Measurements from ENCODE around the gene MCU. TPM values are rescaled to one million over a fixed set of nuclear protein-coding genes. Genes with fewer than 3 reads are reported as not detected.

The MCU gene
- total and polyA plus RNA-seq, 3 donors from 2014 or later = 15.0 to 20.0 (median 16.9) TPM

DNA sequence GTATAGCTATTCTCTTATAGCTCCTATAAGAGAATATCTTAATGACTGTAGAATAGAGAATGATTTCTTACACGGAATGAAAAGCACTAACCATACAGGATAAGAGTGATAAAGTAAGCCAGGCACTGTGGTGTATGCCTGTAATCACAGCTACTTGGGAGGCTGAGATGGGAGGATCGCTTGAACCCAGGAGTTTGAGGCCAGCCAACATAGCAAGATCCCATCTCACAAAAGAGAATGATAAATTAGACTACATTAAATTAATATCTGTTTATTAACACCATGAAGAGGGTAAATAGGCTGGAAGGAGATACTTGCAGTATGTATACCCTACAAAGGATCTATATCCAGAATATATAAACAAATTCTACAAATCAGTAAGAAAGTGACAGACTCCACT is 189.3 kb downstream of the MCU start:
- Histone ChIP-seq H3K4me3 (no peak overlapping the region), H3K27ac (no peak overlapping the region), H3K27me3 (no peaks in the 10 kb centered on the region), H3K4me1 (no peaks in the 10 kb centered on the region), H3K9me3 (no peaks in the 10 kb centered on the region), H3K36me3 (ENCODE audit: low read depth, missing control alignments) (no peaks in the 10 kb centered on the region)
- TF ChIP-seq, protein P1, sequence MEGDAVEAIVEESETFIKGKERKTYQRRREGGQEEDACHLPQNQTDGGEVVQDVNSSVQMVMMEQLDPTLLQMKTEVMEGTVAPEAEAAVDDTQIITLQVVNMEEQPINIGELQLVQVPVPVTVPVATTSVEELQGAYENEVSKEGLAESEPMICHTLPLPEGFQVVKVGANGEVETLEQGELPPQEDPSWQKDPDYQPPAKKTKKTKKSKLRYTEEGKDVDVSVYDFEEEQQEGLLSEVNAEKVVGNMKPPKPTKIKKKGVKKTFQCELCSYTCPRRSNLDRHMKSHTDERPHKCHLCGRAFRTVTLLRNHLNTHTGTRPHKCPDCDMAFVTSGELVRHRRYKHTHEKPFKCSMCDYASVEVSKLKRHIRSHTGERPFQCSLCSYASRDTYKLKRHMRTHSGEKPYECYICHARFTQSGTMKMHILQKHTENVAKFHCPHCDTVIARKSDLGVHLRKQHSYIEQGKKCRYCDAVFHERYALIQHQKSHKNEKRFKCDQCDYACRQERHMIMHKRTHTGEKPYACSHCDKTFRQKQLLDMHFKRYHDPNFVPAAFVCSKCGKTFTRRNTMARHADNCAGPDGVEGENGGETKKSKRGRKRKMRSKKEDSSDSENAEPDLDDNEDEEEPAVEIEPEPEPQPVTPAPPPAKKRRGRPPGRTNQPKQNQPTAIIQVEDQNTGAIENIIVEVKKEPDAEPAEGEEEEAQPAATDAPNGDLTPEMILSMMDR (IDR thresholded peaks at IDR 0.05) = no peak
- no peak for TF ChIP-seq POLR2A (IDR thresholded peaks at IDR 0.05)
- WGBS, 2 donors = 94 to 97% methylated on average over 2 of the region's 2 CpGs
- intact Hi-C loops (cut with DNase I; ENCODE audit: low total_unique reads) = no loop called here
- no peak for DNase-seq

DNA sequence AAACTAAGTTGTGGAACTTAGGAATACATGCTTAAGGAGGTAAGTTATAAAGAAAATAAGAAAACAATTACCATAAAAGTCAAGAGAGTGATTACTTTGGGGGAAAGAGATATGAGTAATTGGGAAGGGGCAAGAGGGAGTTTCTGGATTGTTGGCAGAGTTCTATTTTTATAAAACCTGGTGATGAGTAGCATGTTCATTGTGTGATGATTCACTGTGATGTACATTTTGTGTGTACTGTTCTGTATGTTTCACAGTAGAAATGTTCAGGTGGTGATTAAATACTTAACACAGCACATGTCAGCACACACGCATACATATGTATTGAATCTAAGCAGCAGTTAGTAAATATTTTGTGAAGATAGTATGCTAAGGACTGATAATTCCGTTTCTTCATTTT is 191.9 kb downstream of the MCU start:
- H3K27ac ChIP-seq = no peak overlapping the region
- no peaks in the 10 kb centered on the region for H3K9me3 ChIP-seq
- no peaks in the 10 kb centered on the region for H3K4me1 ChIP-seq
- DNase-seq = no peak
- TF ChIP-seq POLR2A (IDR thresholded peaks at IDR 0.05) = no peak
- TF ChIP-seq, protein P1 (IDR thresholded peaks at IDR 0.05) = no peak
- 84 to 97% methylated on average over 2 of the region's 2 CpGs for WGBS, 2 donors
- no peaks in the 10 kb centered on the region for H3K27me3 ChIP-seq
- no peak overlapping the region for H3K4me3 ChIP-seq
- intact Hi-C loops (cut with DNase I; ENCODE audit: low total_unique reads) = no loop called here
- no peaks in the 10 kb centered on the region for H3K36me3 ChIP-seq (ENCODE audit: low read depth, missing control alignments)

DNA sequence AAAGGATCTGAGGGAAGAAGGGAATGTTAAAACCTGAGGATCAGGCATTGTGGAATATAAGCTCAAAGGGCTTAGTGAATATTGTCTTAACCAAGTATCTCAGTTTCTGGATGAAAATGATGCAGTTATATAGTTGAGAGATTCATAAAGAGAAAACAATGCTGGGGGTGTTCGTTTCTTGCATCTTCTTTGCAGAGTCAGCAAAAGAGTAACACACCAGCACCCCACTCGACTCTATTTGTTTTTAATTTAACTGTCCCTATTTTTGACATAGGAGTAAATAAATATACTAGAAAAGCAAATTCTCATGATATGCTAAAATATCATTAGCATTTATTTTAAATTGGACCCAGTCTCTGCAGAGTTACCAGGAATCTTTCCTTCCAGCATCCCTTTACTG is 194.0 kb downstream of the MCU start:
- H3K4me1 ChIP-seq = no peaks in the 10 kb centered on the region
- intact Hi-C loops (cut with DNase I; ENCODE audit: low total_unique reads) = no loop called here
- H3K36me3 ChIP-seq (ENCODE audit: low read depth, missing control alignments) = no peaks in the 10 kb centered on the region
- TF ChIP-seq, protein P1 (IDR thresholded peaks at IDR 0.05) = no peak
- no peak for TF ChIP-seq POLR2A (IDR thresholded peaks at IDR 0.05)
- H3K4me3 ChIP-seq = no peak overlapping the region
- no peaks in the 10 kb centered on the region for H3K9me3 ChIP-seq
- WGBS, 2 donors = 85 to 92% methylated on average over 2 of the region's 2 CpGs
- H3K27me3 ChIP-seq = no peaks in the 10 kb centered on the region
- no peak overlapping the region for H3K27ac ChIP-seq
- no peak for DNase-seq

DNA sequence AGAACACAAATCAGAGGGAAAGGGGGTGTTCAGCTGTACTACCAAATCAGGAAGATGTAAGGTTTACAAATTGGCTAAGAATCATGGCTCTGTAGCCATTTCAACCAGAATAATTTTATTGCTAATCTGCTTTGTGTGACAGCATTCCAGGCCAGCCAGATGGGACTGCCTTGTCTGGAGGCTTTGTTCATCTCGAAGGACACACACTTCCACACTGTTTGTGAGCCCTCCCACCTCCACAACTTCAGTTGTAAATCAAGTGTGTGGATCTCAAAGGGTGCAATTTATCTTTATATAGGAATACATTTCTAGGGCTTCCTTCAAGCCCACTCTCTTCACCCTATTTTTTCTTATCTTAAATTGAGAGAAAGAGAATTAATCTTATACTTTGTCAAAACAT is 194.7 kb downstream of the MCU start:
- WGBS, 2 donors = 26 to 55% methylated on average over 1 of the region's 1 CpG

DNA sequence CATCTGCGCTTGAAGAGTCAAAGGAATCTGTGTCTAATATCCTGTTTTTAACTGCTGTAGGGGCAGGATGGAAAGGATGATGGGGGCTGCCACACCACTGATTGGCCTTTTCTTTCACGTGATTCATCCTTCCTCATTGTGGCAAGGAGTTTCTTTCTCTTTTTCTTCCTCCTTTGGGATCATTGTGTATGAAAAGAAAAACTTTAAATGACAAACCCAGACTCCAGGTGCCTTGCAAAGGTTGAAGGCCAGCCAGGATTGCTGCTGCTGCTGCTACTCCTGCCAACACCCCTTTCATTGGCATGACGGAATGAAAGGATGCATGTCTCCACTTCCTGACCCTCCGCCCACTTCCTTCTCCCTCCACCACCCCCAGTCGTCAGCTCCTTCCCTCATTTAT is 195.1 kb downstream of the MCU start:
- H3K9me3 ChIP-seq = no peaks in the 10 kb centered on the region
- H3K27ac ChIP-seq = no peak overlapping the region
- no peak for DNase-seq
- no peak overlapping the region for H3K4me3 ChIP-seq
- intact Hi-C loops (cut with DNase I; ENCODE audit: low total_unique reads) = no loop called here
- 51 to 63% methylated on average over 5 of the region's 5 CpGs for WGBS, 2 donors
- H3K27me3 ChIP-seq = no peaks in the 10 kb centered on the region
- no peaks in the 10 kb centered on the region for H3K4me1 ChIP-seq
- no peaks in the 10 kb centered on the region for H3K36me3 ChIP-seq (ENCODE audit: low read depth, missing control alignments)
- TF ChIP-seq POLR2A (IDR thresholded peaks at IDR 0.05) = no peak
- TF ChIP-seq, protein P1 (IDR thresholded peaks at IDR 0.05) = no peak

More for the DNA sequence above, 194.7 kb downstream of the MCU start:
- no peak for DNase-seq
- Histone ChIP-seq H3K4me3 (no peak overlapping the region), H3K36me3 (ENCODE audit: low read depth, missing control alignments) (no peaks in the 10 kb centered on the region), H3K9me3 (no peaks in the 10 kb centered on the region), H3K27ac (no peak overlapping the region), H3K4me1 (no peaks in the 10 kb centered on the region), H3K27me3 (no peaks in the 10 kb centered on the region)
- TF ChIP-seq, protein P1 (IDR thresholded peaks at IDR 0.05) = no peak
- no peak for TF ChIP-seq POLR2A (IDR thresholded peaks at IDR 0.05)
- intact Hi-C loops (cut with DNase I; ENCODE audit: low total_unique reads) = no loop called here

Data from testis (tissue), 3 donors.